ENCODE results near the gene SLC4A8. TPM values are rescaled to one million over a fixed set of nuclear protein-coding genes. Genes with fewer than 3 reads are reported as not detected.

Gene SLC4A8
- total RNA-seq, 2 donors from 2014 or later, result 2.8 to 7.1 TPM

GRCh38 chr12:51403681-51404136, 20.9 kb upstream of the SLC4A8 start:
- no peaks in the 10 kb centered on the region for H3K36me3 ChIP-seq
- ATAC-seq (ENCODE audit: insufficient number of reproducible peaks, low FRiP score, low read depth) (no peak), DNase-seq (ENCODE audit: low spot score) (no peak)
- no peaks in the 10 kb centered on the region for H3K4me1 ChIP-seq (ENCODE audit: control insufficient read depth in 1 of 2, low read depth in 2 of 2)
- H3K27me3 ChIP-seq (replicated peaks; ENCODE audit: insufficient read depth), result no peaks in the 10 kb centered on the region
- no peaks in the 10 kb centered on the region for H3K9me3 ChIP-seq
- H3K4me3 ChIP-seq, result no peak overlapping the region
- TF ChIP-seq CTCF (IDR thresholded peaks at IDR 0.05), result no peak
- no peak overlapping the region for H3K27ac ChIP-seq

DNA sequence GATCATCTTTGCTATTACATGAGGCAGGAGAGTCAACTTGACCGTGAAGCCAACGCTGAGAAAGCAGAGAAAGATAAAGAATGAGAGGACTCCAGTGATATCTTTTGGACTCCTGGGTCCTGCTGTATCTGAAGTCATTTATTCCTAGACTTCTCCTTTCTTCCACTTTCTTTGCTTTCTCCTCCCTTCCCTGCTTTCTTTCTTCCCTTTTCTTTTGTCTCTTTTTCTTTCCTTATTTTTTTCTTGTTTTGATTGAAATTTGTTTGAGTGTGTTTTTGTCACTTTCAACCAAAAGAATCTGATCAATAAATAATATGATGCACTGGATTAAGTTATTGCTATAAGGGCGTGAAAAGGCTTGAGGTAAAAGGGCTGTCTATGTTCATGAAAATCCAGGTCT, 20.0 kb upstream of the SLC4A8 start:
- H3K27ac ChIP-seq, result no peak overlapping the region
- H3K4me1 ChIP-seq (ENCODE audit: control insufficient read depth in 1 of 2, low read depth in 2 of 2), result no peaks in the 10 kb centered on the region
- DNase-seq (ENCODE audit: low spot score) (no peak), ATAC-seq (ENCODE audit: insufficient number of reproducible peaks, low FRiP score, low read depth) (no peak)
- no peak overlapping the region for H3K4me3 ChIP-seq
- H3K36me3 ChIP-seq, result no peaks in the 10 kb centered on the region
- H3K9me3 ChIP-seq, result no peaks in the 10 kb centered on the region
- H3K27me3 ChIP-seq (replicated peaks; ENCODE audit: insufficient read depth), result no peaks in the 10 kb centered on the region
- TF ChIP-seq CTCF (IDR thresholded peaks at IDR 0.05), result no peak

- TF ChIP-seq CTCF (IDR thresholded peaks at IDR 0.05), result no peak
- Histone ChIP-seq H3K4me3 (no peak overlapping the region), H3K4me1 (ENCODE audit: control insufficient read depth in 1 of 2, low read depth in 2 of 2) (no peaks in the 10 kb centered on the region), H3K27me3 (replicated peaks; ENCODE audit: insufficient read depth) (no peaks in the 10 kb centered on the region), H3K36me3 (no peaks in the 10 kb centered on the region), H3K27ac (no peak overlapping the region), H3K9me3 (no peaks in the 10 kb centered on the region)
- ATAC-seq (ENCODE audit: insufficient number of reproducible peaks, low FRiP score, low read depth), result no peak
- no peak for DNase-seq (ENCODE audit: low spot score)
These were observed 18.8 kb upstream of the SLC4A8 start for GRCh38 chr12:51405801-51406207.

DNA sequence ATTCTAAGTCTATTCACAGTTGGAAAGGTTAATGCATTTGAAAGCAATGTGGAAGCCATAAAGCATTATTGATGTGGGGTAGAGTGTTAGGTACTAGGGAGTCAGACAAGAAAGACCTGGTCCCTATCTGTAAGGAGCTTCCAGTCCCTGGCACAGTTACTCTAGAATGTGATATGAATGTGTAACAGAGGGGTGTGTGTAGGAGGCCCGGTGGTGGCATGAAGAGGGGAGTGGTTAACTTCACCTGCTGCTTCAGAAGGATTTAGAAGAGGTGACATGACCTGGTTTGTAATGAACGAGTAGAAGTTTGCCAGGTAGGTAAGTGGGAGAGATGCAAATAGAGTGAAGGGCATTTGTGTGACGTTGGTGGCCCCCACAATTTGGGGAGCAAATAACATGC, 18.3 kb upstream of the SLC4A8 start:
- Histone ChIP-seq H3K27me3 (replicated peaks; ENCODE audit: insufficient read depth) (no peaks in the 10 kb centered on the region), H3K4me1 (ENCODE audit: control insufficient read depth in 1 of 2, low read depth in 2 of 2) (no peaks in the 10 kb centered on the region), H3K36me3 (no peaks in the 10 kb centered on the region), H3K9me3 (no peaks in the 10 kb centered on the region), H3K27ac (no peak overlapping the region), H3K4me3 (no peak overlapping the region)
- no peak for DNase-seq (ENCODE audit: low spot score)
- no peak for ATAC-seq (ENCODE audit: insufficient number of reproducible peaks, low FRiP score, low read depth)
- TF ChIP-seq CTCF (IDR thresholded peaks at IDR 0.05), result no peak

DNA sequence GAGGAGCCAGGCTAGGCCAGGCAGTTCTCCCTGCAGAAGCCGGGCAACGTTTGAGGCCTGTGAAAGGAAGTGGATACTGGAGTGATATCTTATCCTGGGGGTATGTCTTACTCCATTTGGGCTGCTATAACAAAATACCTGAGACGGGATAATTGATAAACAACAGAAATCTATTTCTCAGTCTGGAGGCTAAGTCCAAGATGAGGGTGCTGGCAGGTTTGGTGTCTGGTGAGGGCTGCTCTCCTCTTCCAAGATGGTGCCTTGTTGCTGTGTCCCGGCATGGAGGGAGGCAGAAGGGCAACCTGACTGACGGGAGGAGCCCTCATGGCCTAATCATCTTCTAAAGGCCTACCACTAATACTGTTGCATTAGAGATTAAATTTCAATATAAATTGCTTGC, 17.8 kb upstream of the SLC4A8 start:
- ATAC-seq (ENCODE audit: insufficient number of reproducible peaks, low FRiP score, low read depth), result no peak
- Histone ChIP-seq H3K9me3 (no peaks in the 10 kb centered on the region), H3K27ac (no peak overlapping the region), H3K27me3 (replicated peaks; ENCODE audit: insufficient read depth) (no peaks in the 10 kb centered on the region), H3K4me3 (no peak overlapping the region), H3K36me3 (no peaks in the 10 kb centered on the region), H3K4me1 (ENCODE audit: control insufficient read depth in 1 of 2, low read depth in 2 of 2) (no peaks in the 10 kb centered on the region)
- DNase-seq (ENCODE audit: low spot score), result no peak
- no peak for TF ChIP-seq CTCF (IDR thresholded peaks at IDR 0.05)

Measured in thoracic aorta (tissue), 2 donors.